Rectal smooth muscle tissue (tissue), 1 donor: ENCODE results near the gene UVSSA.

Experiments
- H3K27ac ChIP-seq: one replicate; pipeline ENCODE4 v1.7.0; 2013; ENCODE audit warnings: low read depth, low read length, inconsistent platforms
- H3K27me3 ChIP-seq: one replicate; pipeline ENCODE4 v1.7.0; 2013; ENCODE audit warnings: low read length; ENCODE audit not compliant: control insufficient read depth, insufficient read depth
- H3K36me3 ChIP-seq: one replicate; pipeline ENCODE4 v1.7.0; 2013; ENCODE audit warnings: low read length; ENCODE audit not compliant: control insufficient read depth, insufficient read depth
- H3K4me1 ChIP-seq: one replicate; pipeline ENCODE4 v1.7.0; 2013; ENCODE audit warnings: low read length; ENCODE audit not compliant: control insufficient read depth, insufficient read depth
- H3K4me3 ChIP-seq: one replicate; pipeline ENCODE4 v1.7.0; 2013; ENCODE audit warnings: low read length
- H3K9ac ChIP-seq: one replicate; pipeline ENCODE4 v1.7.0; 2013; ENCODE audit warnings: low read length

UVSSA gene

GRCh38 chr4:1352567-1352900, 5.5 kb downstream of the UVSSA start:
- Histone ChIP-seq H3K27ac (no peak overlapping the region), H3K4me3 (no peak overlapping the region), H3K36me3 (no peaks in the 10 kb centered on the region), H3K27me3 (no peaks in the 10 kb centered on the region), H3K9ac (no peak overlapping the region), H3K4me1 (peaks cover 12% of the 10 kb centered on the region)

- Histone ChIP-seq H3K27ac (no peak overlapping the region), H3K27me3 (no peaks in the 10 kb centered on the region), H3K4me1 (peaks cover 5% of the 10 kb centered on the region), H3K9ac (no peak overlapping the region), H3K4me3 (no peak overlapping the region), H3K36me3 (no peaks in the 10 kb centered on the region)
Measured at GRCh38 chr4:1353186-1354055, 6.4 kb downstream of the UVSSA start.

GRCh38 chr4:1354136-1354982, 7.4 kb downstream of the UVSSA start:
- Histone ChIP-seq H3K4me3 (no peak overlapping the region), H3K4me1 (peaks cover 2% of the 10 kb centered on the region), H3K9ac (no peak overlapping the region), H3K27me3 (no peaks in the 10 kb centered on the region), H3K36me3 (no peaks in the 10 kb centered on the region), H3K27ac (no peak overlapping the region)

DNA sequence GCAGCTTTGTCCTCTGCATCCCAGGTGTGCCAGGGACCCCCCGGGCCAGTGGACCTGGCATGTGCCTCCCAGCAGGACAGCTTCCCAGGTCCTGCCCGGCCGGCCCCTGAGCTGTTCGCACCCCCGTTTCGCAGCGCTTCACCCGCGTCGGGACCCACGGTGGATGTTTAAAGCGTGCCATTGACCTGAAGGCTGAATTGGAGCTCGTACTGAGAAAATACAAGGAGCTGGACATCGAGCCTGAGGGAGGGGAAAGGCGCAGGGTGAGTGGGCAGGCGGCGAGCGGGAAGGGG, 7.9 kb downstream of the UVSSA start:
- H3K27ac ChIP-seq, result no peak overlapping the region
- H3K9ac ChIP-seq, result no peak overlapping the region
- no peak overlapping the region for H3K4me3 ChIP-seq
- H3K4me1 ChIP-seq, result peaks cover 2% of the 10 kb centered on the region
- H3K27me3 ChIP-seq, result no peaks in the 10 kb centered on the region
- no peaks in the 10 kb centered on the region for H3K36me3 ChIP-seq

DNA sequence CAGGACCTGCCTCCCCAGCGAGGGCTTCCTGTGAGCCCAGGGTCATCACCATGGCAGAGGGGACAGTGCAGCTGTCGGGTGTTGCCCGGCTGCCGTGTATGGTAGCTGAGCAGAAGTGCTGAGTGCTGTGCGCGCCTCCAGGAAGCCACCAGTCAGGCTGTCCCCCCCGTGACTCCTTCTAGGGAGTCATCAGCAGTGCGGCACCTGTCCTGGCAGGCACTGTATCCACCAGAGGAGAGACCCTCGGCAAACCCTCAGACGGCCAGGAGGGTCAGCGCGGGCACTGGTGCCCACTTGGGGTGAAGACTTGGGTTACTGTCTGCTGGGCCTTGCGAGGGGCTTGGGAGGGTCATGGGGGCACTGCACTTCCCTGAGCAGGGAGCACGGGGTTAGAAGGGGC, 8.4 kb downstream of the UVSSA start:
- H3K9ac ChIP-seq, result no peak overlapping the region
- H3K4me1 ChIP-seq, result peaks cover 2% of the 10 kb centered on the region
- no peaks in the 10 kb centered on the region for H3K27me3 ChIP-seq
- H3K27ac ChIP-seq, result no peak overlapping the region
- no peak overlapping the region for H3K4me3 ChIP-seq
- H3K36me3 ChIP-seq, result no peaks in the 10 kb centered on the region

GRCh38 chr4:1356181-1356998, 9.4 kb downstream of the UVSSA start:
- peaks cover 2% of the 10 kb centered on the region for H3K4me1 ChIP-seq
- H3K27me3 ChIP-seq, result no peaks in the 10 kb centered on the region
- H3K36me3 ChIP-seq, result no peaks in the 10 kb centered on the region

GRCh38 chr4:1357356-1358248, 10.6 kb downstream of the UVSSA start:
- Histone ChIP-seq H3K4me3 (no peak overlapping the region), H3K27me3 (no peaks in the 10 kb centered on the region), H3K27ac (no peak overlapping the region), H3K4me1 (no peaks in the 10 kb centered on the region), H3K9ac (no peak overlapping the region), H3K36me3 (peaks cover 3% of the 10 kb centered on the region)

More at GRCh38 chr4:1356181-1356998, 9.4 kb downstream of the UVSSA start:
- Histone ChIP-seq H3K9ac (no peak overlapping the region), H3K4me3 (no peak overlapping the region), H3K27ac (no peak overlapping the region)

DNA sequence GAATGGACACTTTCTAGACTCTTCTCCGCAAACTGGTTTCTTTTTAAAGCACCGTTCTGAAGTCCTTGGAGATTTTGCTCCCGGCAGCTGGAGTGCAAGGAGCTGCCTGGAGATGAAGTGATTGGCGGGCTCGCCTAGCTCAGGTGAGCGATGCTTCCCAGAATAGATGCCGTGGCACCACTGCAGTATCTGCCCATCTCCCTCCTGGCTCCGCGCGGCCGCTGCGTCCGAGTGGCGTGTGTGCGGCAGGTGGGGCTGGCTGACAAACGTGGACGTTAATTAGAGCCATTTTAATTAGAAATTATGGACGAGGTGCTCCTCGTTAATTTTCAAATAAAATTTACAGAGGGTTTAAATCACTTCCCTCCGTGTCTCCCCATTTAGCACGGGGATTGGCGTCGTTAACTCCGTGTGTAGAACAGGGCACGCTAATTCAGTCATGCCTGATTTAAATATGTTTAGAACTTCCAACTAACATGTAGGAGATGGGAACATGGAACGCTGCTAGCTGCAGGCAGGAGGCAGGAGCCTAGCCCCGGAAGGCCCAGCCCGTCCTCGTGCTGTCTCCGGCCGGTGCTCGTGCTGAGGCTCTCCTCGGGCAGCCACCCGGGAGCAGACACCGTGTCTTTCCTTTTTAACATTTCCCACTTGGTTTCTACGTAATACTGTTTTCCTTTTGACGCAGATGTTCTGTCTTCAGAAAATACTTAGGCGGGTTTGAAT, 11.6 kb downstream of the UVSSA start:
- no peaks in the 10 kb centered on the region for H3K4me1 ChIP-seq
- H3K27ac ChIP-seq, result no peak overlapping the region
- H3K27me3 ChIP-seq, result no peaks in the 10 kb centered on the region
- H3K4me3 ChIP-seq, result no peak overlapping the region
- no peak overlapping the region for H3K9ac ChIP-seq
- H3K36me3 ChIP-seq, result peaks cover 3% of the 10 kb centered on the region

DNA sequence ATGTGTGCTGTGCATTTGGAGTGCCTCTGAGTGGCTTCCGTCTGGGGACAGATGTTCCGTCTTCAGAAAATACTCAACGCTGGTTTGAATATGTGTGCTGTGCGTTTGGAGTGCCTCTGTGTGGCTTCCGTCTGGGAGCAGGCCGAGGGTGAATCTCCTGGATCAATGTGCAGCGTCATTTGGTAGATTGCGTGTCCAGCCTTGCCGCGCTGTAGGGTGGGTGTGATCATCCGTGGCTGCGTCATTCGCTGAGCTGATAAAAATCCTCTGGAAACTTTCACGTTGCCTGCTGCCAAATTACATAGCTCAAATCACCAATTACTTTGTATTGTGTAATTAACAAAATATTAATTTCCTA, 12.1 kb downstream of the UVSSA start:
- H3K4me3 ChIP-seq, result no peak overlapping the region
- no peaks in the 10 kb centered on the region for H3K4me1 ChIP-seq
- H3K27me3 ChIP-seq, result no peaks in the 10 kb centered on the region
- H3K27ac ChIP-seq, result no peak overlapping the region
- H3K36me3 ChIP-seq, result peaks cover 3% of the 10 kb centered on the region
- H3K9ac ChIP-seq, result no peak overlapping the region

DNA sequence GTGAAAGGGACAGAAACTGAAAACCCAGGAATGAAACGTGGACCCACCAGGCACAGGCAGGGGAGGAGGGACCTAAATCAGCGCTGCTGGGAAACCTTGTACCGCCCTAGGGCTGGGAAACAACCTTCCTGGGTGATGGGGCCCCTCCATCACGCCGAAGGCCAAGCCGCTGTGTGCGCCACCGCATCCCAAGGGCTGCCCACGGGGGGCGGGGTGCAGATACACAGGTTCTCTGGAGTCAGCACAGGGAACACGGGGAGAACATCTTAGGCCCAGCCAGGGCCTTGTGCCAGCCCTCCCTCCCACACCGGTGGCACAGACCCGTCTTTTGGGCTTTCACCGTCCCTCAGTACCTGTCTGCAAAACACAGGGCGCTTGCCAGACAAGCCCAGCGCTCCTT, 13.0 kb downstream of the UVSSA start:
- no peaks in the 10 kb centered on the region for H3K27me3 ChIP-seq
- H3K27ac ChIP-seq, result no peak overlapping the region
- H3K9ac ChIP-seq, result no peak overlapping the region
- H3K4me3 ChIP-seq, result no peak overlapping the region
- H3K36me3 ChIP-seq, result peaks cover 3% of the 10 kb centered on the region
- no peaks in the 10 kb centered on the region for H3K4me1 ChIP-seq

GRCh38 chr4:1360423-1361283, 13.6 kb downstream of the UVSSA start:
- no peak overlapping the region for H3K9ac ChIP-seq
- no peak overlapping the region for H3K27ac ChIP-seq
- peaks cover 3% of the 10 kb centered on the region for H3K36me3 ChIP-seq
- no peaks in the 10 kb centered on the region for H3K27me3 ChIP-seq
- no peaks in the 10 kb centered on the region for H3K4me1 ChIP-seq
- H3K4me3 ChIP-seq, result no peak overlapping the region
